Jurkat, Clone E6-1 (cell line): ENCODE data around the gene NAGLU.
A peak's percentile ranks its signal among the peaks of the same experiment; 100 is the strongest.
"Not testable (repeated sequence)": the region's sequence is repeated elsewhere in the genome, so short reads cannot be mapped to it uniquely, and the experiment has no call there.

Experiments
- DNase-seq: peaks from one replicate; pipeline ENCODE4 v3.0.0-alpha.2; 2011; ENCODE audit warnings: low read depth, low spot score
- H3K4me3 ChIP-seq: 2 replicates; pipeline ENCODE4 v1.5.1; 2011; ENCODE audit warnings: mild to moderate bottlenecking, low read length, control low read depth, moderate library complexity

The NAGLU gene

GRCh38 chr17:42538482-42538881, 2.4 kb downstream of the NAGLU start:
- no peak overlapping the region for H3K4me3 ChIP-seq
- no peak for DNase-seq

GRCh38 chr17:42540558-42540957, 4.5 kb downstream of the NAGLU start:
- not testable (repeated sequence) for H3K4me3 ChIP-seq, DNase-seq

GRCh38 chr17:42541041-42541833, 5.2 kb downstream of the NAGLU start:
- DNase-seq = peak; percentile 81

GRCh38 chr17:42543190-42544079, 7.4 kb downstream of the NAGLU start:
- H3K4me3 ChIP-seq = no peak overlapping the region

More at GRCh38 chr17:42541041-42541833, 5.2 kb downstream of the NAGLU start:
- no peak overlapping the region for H3K4me3 ChIP-seq

GRCh38 chr17:42544874-42545283, 8.8 kb downstream of the NAGLU start:
- no peak overlapping the region for H3K4me3 ChIP-seq
- DNase-seq = no peak

More at GRCh38 chr17:42543190-42544079, 7.4 kb downstream of the NAGLU start:
- no peak for DNase-seq

- not testable (repeated sequence) for DNase-seq, H3K4me3 ChIP-seq
These were observed 9.9 kb downstream of the NAGLU start for GRCh38 chr17:42545755-42546505.

- DNase-seq = no peak
- H3K4me3 ChIP-seq = no peak overlapping the region
These were observed 11.0 kb downstream of the NAGLU start for GRCh38 chr17:42547001-42547461.

- no peak overlapping the region for H3K4me3 ChIP-seq
- no peak for DNase-seq
These were observed 11.6 kb downstream of the NAGLU start for GRCh38 chr17:42547698-42548069.

- no peak overlapping the region for H3K4me3 ChIP-seq
- no peak for DNase-seq
These were observed 12.2 kb downstream of the NAGLU start for GRCh38 chr17:42548070-42548837.

GRCh38 chr17:42548993-42549755, 13.1 kb downstream of the NAGLU start:
- H3K4me3 ChIP-seq = no peak overlapping the region
- DNase-seq = no peak

- H3K4me3 ChIP-seq = peak within 1 kb of the TSS; percentile 96
- not testable (repeated sequence) for DNase-seq
These were observed 16.7 kb downstream of the NAGLU start, which contains the start of gene HSD17B1 for GRCh38 chr17:42552736-42553135. Gene HSD17B1 (plus strand): TSS chr17:42552923. CDS start chr17:42552934, 11 bp downstream.

- DNase-seq = no peak
- peak overlapping the region; percentile 96 for H3K4me3 ChIP-seq
These were observed 17.2 kb downstream of the NAGLU start for GRCh38 chr17:42553161-42553818.

GRCh38 chr17:42553866-42554249, 17.8 kb downstream of the NAGLU start:
- no peak for DNase-seq
- H3K4me3 ChIP-seq = peak overlapping the region; percentile 96

- peak overlapping the region; percentile 96 for H3K4me3 ChIP-seq
- DNase-seq = peak; percentile 75
These were observed 18.4 kb downstream of the NAGLU start for GRCh38 chr17:42554250-42555121.

GRCh38 chr17:42555122-42555622, 19.1 kb downstream of the NAGLU start:
- DNase-seq = no peak
- H3K4me3 ChIP-seq = peak overlapping the region; percentile 96

- not testable (repeated sequence) for DNase-seq, H3K4me3 ChIP-seq
These were observed 20.0 kb downstream of the NAGLU start for GRCh38 chr17:42555961-42556617.
